OCI-LY1 (cell line): ENCODE measurements around the gene ZBTB48.

Source experiments
- H2AFZ ChIP-seq: fragments of 200-600 bp; sonication (generic), shearing (Covaris generic); 2 replicates; pipeline ENCODE4 v1.6.0; 2014; ENCODE audit warnings: antibody characterized with exemption, mild to moderate bottlenecking, low read length
- H3F3A ChIP-seq: fragments of 200-600 bp; sonication (generic), shearing (Covaris generic); 2 replicates; pipeline ENCODE4 v1.6.0; 2014; ENCODE audit warnings: mild to moderate bottlenecking, antibody characterized with exemption, low read length, moderate library complexity; ENCODE audit not compliant: insufficient read depth
- H3K27ac ChIP-seq: fragments of 200-600 bp; sonication (generic); 2 replicates; pipeline ENCODE4 v1.5.1; 2014; ENCODE audit warnings: low read length, mixed run types, mild to moderate bottlenecking, low read depth; ENCODE audit not compliant: poor library complexity, severe bottlenecking
- H3K27me3 ChIP-seq: fragments of 200-600 bp; sonication (generic); 2 replicates; pipeline ENCODE4 v1.6.0; 2014; ENCODE audit warnings: antibody characterized with exemption, mild to moderate bottlenecking, low read length, moderate library complexity; ENCODE audit not compliant: insufficient read depth
- H3K36me3 ChIP-seq: fragments of 200-600 bp; sonication (generic); 2 replicates; pipeline ENCODE4 v1.6.1; 2014; ENCODE audit warnings: mild to moderate bottlenecking, antibody characterized with exemption, low read length, moderate library complexity, mixed read lengths; ENCODE audit not compliant: insufficient read depth
- H3K4me1 ChIP-seq: fragments of 200-600 bp; sonication (generic); 2 replicates; pipeline ENCODE4 v1.5.1; 2014; ENCODE audit warnings: mild to moderate bottlenecking, low read length, moderate library complexity; ENCODE audit not compliant: insufficient read depth, severe bottlenecking
- H3K4me2 ChIP-seq: fragments of 200-600 bp; sonication (generic), shearing (Covaris generic); 2 replicates; pipeline ENCODE4 v1.6.1; 2014; ENCODE audit warnings: low read length
- H3K4me3 ChIP-seq: fragments of 200-600 bp; sonication (generic); 2 replicates; pipeline ENCODE4 v1.5.1; 2014; ENCODE audit warnings: low read length, low read depth, mild to moderate bottlenecking, mixed read lengths; ENCODE audit not compliant: poor library complexity, severe bottlenecking
- H3K79me2 ChIP-seq: fragments of 200-600 bp; shearing (Covaris generic); 2 replicates; pipeline ENCODE4 v1.6.1; 2016; ENCODE audit warnings: mixed run types, low read length, mixed read lengths; ENCODE audit not compliant: insufficient read depth
- H3K9ac ChIP-seq: fragments of 200-600 bp; sonication (generic), shearing (Covaris generic); 2 replicates; pipeline ENCODE4 v1.6.1; 2014; ENCODE audit warnings: mild to moderate bottlenecking, low read length, mixed read lengths
- H3K9me2 ChIP-seq: fragments of 200-600 bp; sonication (generic), shearing (Covaris generic); 2 replicates; pipeline ENCODE4 v1.6.1; 2014; ENCODE audit warnings: low read depth, mild to moderate bottlenecking, low read length, mixed read lengths
- H3K9me3 ChIP-seq: fragments of 200-600 bp; shearing (Covaris generic); 2 replicates; pipeline ENCODE4 v1.6.1; 2014; ENCODE audit warnings: low read length, mixed read lengths
- H4K20me1 ChIP-seq: fragments of 200-600 bp; sonication (generic), shearing (Covaris generic); 2 replicates; pipeline ENCODE4 v1.6.0; 2016; ENCODE audit warnings: mild to moderate bottlenecking, low read length; ENCODE audit not compliant: insufficient read depth
- EZH2 ChIP-seq: fragments of 200-600 bp; sonication (generic), shearing (Covaris generic); IDR thresholded peaks from 2 replicates; pipeline ENCODE4 v1.8.0; 2017; ENCODE audit warnings: borderline replicate concordance, mixed run types, mild to moderate bottlenecking, antibody characterized with exemption, low read length, moderate library complexity, mixed read lengths
- TF ChIP-seq, protein P1 (sequence below): fragments of 200-600 bp; sonication (generic), shearing (Covaris generic); IDR thresholded peaks from 2 replicates; pipeline ENCODE4 v1.5.1; 2017; ENCODE audit warnings: mild to moderate bottlenecking, antibody characterized with exemption, low read length, moderate library complexity, mixed read lengths

Gene ZBTB48

DNA sequence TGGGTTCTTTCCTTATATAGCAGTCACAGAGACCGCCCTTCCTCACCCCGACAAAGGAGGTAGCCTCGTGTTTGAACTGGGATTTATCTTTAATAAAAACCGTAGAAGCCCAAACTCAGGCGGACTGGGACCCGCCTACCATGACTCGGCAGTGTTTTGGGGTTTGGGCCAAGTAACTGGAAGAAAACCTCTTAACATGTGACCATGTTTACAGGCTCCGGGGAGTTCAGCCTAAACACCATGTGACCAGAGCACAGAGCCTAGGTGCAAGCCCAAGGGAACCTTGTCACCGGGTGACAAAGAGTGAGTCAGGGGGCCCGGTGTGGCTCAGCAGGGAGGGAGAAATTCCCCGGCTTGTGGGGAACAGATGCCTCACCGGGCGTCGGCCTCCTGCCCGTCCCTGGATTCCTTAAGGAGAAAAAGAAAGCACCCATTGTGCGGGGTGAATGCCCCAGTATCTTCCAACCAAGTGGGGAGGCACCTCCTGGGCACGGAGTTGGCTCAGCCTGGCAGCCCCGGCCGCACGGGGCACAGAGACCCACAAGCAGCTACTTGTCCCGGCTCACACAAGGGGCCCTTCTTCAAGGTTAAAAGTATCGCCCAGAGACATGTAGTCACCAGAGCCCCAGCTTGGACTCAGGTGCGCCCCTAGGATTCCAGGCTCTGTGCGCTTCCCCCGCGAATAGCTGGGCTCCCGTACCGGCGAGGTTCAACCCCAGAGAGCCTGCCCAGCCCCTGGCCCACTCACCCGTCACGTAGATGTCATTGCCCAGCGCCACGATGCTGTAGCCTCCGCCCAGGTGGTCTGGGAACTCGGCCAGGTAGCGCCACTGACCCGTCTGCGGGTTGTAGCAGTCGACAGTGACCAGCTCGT, 21.5 kb downstream of the ZBTB48 start:
- Histone ChIP-seq H3K36me3 (peaks cover 41% of the 10 kb centered on the region), H3K9me2 (no peaks in the 10 kb centered on the region), H3K27ac (peak overlapping the region; percentile 81), H3K79me2 (peaks cover 27% of the 10 kb centered on the region), H3K9ac (peak overlapping the region; percentile 95), H3K4me3 (peak overlapping the region; percentile 78), H3K4me2 (peak overlapping the region; percentile 99), H3F3A (no peaks in the 10 kb centered on the region), H3K9me3 (no peaks in the 10 kb centered on the region), H3K4me1 (peaks cover 56% of the 10 kb centered on the region), H4K20me1 (no peaks in the 10 kb centered on the region), H2AFZ (no peak overlapping the region), H3K27me3 (no peaks in the 10 kb centered on the region)
- TF ChIP-seq, protein P1, sequence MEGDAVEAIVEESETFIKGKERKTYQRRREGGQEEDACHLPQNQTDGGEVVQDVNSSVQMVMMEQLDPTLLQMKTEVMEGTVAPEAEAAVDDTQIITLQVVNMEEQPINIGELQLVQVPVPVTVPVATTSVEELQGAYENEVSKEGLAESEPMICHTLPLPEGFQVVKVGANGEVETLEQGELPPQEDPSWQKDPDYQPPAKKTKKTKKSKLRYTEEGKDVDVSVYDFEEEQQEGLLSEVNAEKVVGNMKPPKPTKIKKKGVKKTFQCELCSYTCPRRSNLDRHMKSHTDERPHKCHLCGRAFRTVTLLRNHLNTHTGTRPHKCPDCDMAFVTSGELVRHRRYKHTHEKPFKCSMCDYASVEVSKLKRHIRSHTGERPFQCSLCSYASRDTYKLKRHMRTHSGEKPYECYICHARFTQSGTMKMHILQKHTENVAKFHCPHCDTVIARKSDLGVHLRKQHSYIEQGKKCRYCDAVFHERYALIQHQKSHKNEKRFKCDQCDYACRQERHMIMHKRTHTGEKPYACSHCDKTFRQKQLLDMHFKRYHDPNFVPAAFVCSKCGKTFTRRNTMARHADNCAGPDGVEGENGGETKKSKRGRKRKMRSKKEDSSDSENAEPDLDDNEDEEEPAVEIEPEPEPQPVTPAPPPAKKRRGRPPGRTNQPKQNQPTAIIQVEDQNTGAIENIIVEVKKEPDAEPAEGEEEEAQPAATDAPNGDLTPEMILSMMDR, result peak; percentile 14; the same call in 1 of the 2 replicates
- no peak for TF ChIP-seq EZH2

DNA sequence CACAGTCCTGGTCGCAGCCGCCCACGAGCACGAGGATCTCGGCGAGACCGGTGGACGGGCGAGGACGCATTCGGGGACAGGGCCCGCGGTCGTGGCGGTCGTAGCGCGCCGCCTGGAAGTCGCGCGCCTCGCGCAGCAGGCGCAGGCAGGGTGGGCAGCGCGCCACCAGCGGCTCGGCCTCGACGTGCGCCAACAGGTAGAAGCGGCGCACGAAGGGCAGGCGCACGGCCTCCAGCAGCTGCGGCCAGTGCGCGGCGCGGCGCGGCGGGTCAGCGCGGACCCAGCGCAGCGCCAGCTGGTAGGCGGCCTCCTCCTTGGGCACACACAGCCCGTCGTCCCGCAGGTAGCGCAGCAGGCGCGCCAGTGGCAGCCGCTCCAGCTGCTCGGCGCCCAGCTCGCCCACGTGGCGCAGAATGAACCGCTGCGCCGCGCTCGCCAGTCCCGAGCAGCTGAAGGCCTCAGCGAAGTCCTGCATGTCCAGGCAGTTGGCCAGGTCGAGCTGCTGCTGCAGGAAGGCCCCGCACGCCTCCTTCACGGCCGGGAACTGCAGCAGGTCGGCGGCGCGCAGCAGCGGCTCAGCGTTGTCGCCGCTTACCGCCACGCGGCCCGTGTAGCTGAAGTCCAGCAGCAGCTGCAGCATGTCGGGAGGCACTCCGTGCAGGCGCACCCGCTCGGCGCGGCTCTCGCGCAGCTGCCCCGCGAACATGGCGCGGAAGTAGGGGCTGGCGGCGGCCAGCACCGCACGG, 22.3 kb downstream of the ZBTB48 start:
- Histone ChIP-seq H3F3A (no peaks in the 10 kb centered on the region), H3K4me3 (peak overlapping the region; percentile 78), H3K36me3 (peaks cover 33% of the 10 kb centered on the region), H3K9me2 (no peaks in the 10 kb centered on the region), H3K9me3 (no peaks in the 10 kb centered on the region), H4K20me1 (no peaks in the 10 kb centered on the region), H2AFZ (no peak overlapping the region), H3K79me2 (peaks cover 27% of the 10 kb centered on the region), H3K9ac (peak overlapping the region; percentile 95), H3K4me2 (peak overlapping the region; percentile 99), H3K27ac (peak overlapping the region; percentile 81), H3K27me3 (no peaks in the 10 kb centered on the region), H3K4me1 (peaks cover 48% of the 10 kb centered on the region)
- no peak for TF ChIP-seq EZH2
- TF ChIP-seq, protein P1, result no peak

DNA sequence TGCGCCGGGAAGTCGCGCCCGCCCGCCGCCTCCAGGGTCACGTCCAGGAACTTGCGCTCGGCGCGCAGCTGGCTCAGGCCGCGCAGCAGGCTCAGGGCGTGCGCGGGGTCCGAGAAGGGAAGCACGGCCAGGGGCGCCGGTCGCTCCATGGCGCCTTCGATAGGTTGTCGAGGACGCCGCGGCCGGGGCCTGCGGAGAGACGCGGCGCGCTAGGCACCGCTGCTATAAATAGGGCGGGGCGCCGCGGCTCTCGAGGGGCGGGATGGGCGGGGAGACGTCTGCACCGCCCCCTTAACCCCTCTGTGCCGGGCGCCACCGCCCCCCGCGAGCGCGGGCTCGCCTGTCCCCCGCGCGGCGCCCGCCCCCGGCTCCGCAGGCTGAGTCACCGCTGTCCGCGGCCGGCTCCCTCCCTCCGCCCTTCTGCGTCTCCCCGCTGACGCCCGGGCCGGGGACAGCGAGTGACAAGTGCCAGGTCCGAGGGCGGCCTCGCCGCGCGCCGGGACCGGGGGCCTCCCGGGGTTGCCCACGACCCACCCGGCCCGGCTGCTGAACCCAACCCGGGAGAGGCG, 23.0 kb downstream of the ZBTB48 start, which contains the start of gene KLHL21:
Gene KLHL21, minus strand, starts transcription at position 201 of the 569 bp plus-strand sequence. Its CDS starts 52 bp downstream, at position 149.
- Histone ChIP-seq H3K9me2 (no peaks in the 10 kb centered on the region), H3K27me3 (no peaks in the 10 kb centered on the region), H3K4me3 (peak within 1 kb of the TSS; percentile 78), H3K27ac (peak within 1 kb of the TSS; percentile 90), H2AFZ (peak within 1 kb of the TSS; percentile 25; the same call in 1 of the 2 replicates), H3K9me3 (no peaks in the 10 kb centered on the region), H3K9ac (peak within 1 kb of the TSS; percentile 95), H3F3A (no peaks in the 10 kb centered on the region), H3K36me3 (peaks cover 26% of the 10 kb centered on the region), H4K20me1 (no peaks in the 10 kb centered on the region), H3K4me2 (peak within 1 kb of the TSS; percentile 99), H3K79me2 (peaks cover 27% of the 10 kb centered on the region), H3K4me1 (peaks cover 44% of the 10 kb centered on the region)
- TF ChIP-seq, protein P1, result no peak
- no peak for TF ChIP-seq EZH2
